HepG2 (cell line): ENCODE data around the gene SAMD4B. TPM values are rescaled to one million over a fixed set of nuclear protein-coding genes. Genes with fewer than 3 reads are reported as not detected.

Experiments
- ATAC-seq: fragments of 200-7000 bp; cut with Tn5 transposase; 3 replicates; pipeline ENCODE4 v1.9.1; 2020; ENCODE audit warnings: mild to moderate bottlenecking, moderate library complexity
- BruUV-seq: library from RNA; stranded (reverse); fragments of 400-500 nt; replicated peaks from 2 replicates; lab custom pipeline; 2021; lab: Mats Ljungman, UMichigan
- CTCF ChIA-PET: fragments of 300-600 bp; formaldehyde crosslinking; extraction: SDS; loops from one replicate; lab custom pipeline; 2021; ENCODE audit warnings: low total read pairs, inconsistent platforms, low intra/inter-chr PET ratio; lab: Yijun Ruan, JAX
- POLR2A ChIA-PET: fragments of 350-600 bp; sonication (Branson Sonifier 250); formaldehyde crosslinking; loops from one replicate; lab custom pipeline; 2020; ENCODE audit warnings: antibody characterized with exemption, inconsistent platforms; lab: Yijun Ruan, JAX
- DNase-seq: peaks from one replicate; pipeline ENCODE4 v3.0.0-alpha.2; 2015; ENCODE audit warnings: low spot score
- FAIRE-seq: peaks from 3 replicates; lab custom pipeline; 2011; peaks lifted over from hg19 to GRCh38; lab: Jason Lieb, UNC
- H2AFZ ChIP-seq: one replicate; pipeline ENCODE4 v1.6.1; 2011; ENCODE audit warnings: low read length, inconsistent platforms
- H3K27ac ChIP-seq: fragments of 300-600 bp; 3 replicates; pipeline ENCODE4 v1.8.0; 2011; ENCODE audit warnings: mixed run types, mild to moderate bottlenecking, mixed read lengths, low read length, inconsistent platforms; ENCODE audit not compliant: insufficient read depth; ENCODE audit errors: extremely low read length
- H3K27me3 ChIP-seq, 2 experiments: fragments of 200-600 bp in 1 of 2; 2 replicates in 1 of 2; 3 replicates in 1 of 2; pipeline versions ENCODE4 v1.6.0 to v1.8.0; 2011; ENCODE audit warnings: low read length in 2 of 2, mild to moderate bottlenecking in 2 of 2, moderate library complexity in 2 of 2, inconsistent platforms in 1 of 2; ENCODE audit not compliant: insufficient read depth in 2 of 2, control insufficient read depth in 1 of 2
- H3K36me3 ChIP-seq, 2 experiments: fragments of 200-600 bp in 1 of 2; replicated peaks in 1 of 2; 2 replicates in 1 of 2; 3 replicates in 1 of 2; pipeline versions ENCODE4 v1.5.1 to v1.8.0; 2011; ENCODE audit warnings: low read length in 2 of 2, inconsistent platforms in 1 of 2; ENCODE audit not compliant: insufficient read depth in 2 of 2, control insufficient read depth in 1 of 2
- H3K4me1 ChIP-seq: 2 replicates; pipeline ENCODE4 v1.5.1; 2012; ENCODE audit warnings: low read length, inconsistent platforms; ENCODE audit not compliant: insufficient read depth
- H3K4me2 ChIP-seq: 2 replicates; pipeline ENCODE4 v1.6.0; 2011; ENCODE audit warnings: low read depth, low read length, inconsistent platforms
- H3K4me3 ChIP-seq, 3 experiments: fragments of 200-600 bp in 1 of 3; sonication (generic), shearing (Covaris generic) in 1 of 3; replicated peaks in 1 of 3; 2 replicates each; pipeline ENCODE4 v1.5.1; 2011 to 2016; ENCODE audit warnings: low read length in 3 of 3, inconsistent platforms in 2 of 3, low read depth in 2 of 3, mild to moderate bottlenecking in 2 of 3, control low read depth in 1 of 3, mixed read lengths in 1 of 3; ENCODE audit not compliant: insufficient read depth in 1 of 3
- H3K79me2 ChIP-seq: one replicate; pipeline ENCODE4 v1.6.1; 2011; ENCODE audit warnings: low read length, inconsistent platforms; ENCODE audit not compliant: insufficient read depth
- H3K9ac ChIP-seq: 2 replicates; pipeline ENCODE4 v1.6.0; 2011; ENCODE audit warnings: mild to moderate bottlenecking, low read depth, low read length, inconsistent platforms; ENCODE audit not compliant: insufficient read depth
- H3K9me3 ChIP-seq: 2 replicates; pipeline ENCODE4 v1.5.1; 2012; ENCODE audit warnings: mild to moderate bottlenecking, low read length
- H4K20me1 ChIP-seq: 2 replicates; pipeline ENCODE4 v1.6.0; 2011; ENCODE audit warnings: inconsistent platforms, mild to moderate bottlenecking, low read length, moderate library complexity; ENCODE audit not compliant: insufficient read depth
- ATAD3A ChIP-seq: sonication (generic); formaldehyde crosslinking; IDR thresholded peaks from 2 replicates; pipeline ENCODE4 v1.4.0; 2020; ENCODE audit warnings: missing genetic modification reagents
- CBFB ChIP-seq: sonication (generic); formaldehyde crosslinking; IDR thresholded peaks from 2 replicates; pipeline ENCODE4 v1.4.0; 2020; ENCODE audit warnings: missing genetic modification reagents
- HMG20B ChIP-seq: conservative IDR thresholded peaks from 2 replicates; pipeline ENCODE4 v1.6.1; 2016; ENCODE audit warnings: missing genetic modification reagents, missing compliant biosample characterization
- HNRNPL ChIP-seq: fragments of 200-400 bp; formaldehyde crosslinking; IDR thresholded peaks from 2 replicates; pipeline ENCODE4 v1.6.1; 2017; ENCODE audit warnings: mild to moderate bottlenecking, low read depth, low read length
- HNRNPUL1 ChIP-seq: fragments of 200-400 bp; formaldehyde crosslinking; IDR thresholded peaks from 2 replicates; pipeline ENCODE4 v1.6.1; 2017; ENCODE audit warnings: low read depth, mild to moderate bottlenecking, low read length, moderate library complexity
- THRA ChIP-seq: sonication (generic); formaldehyde crosslinking; IDR thresholded peaks from 2 replicates; pipeline ENCODE4 v1.4.0; 2020; ENCODE audit warnings: missing genetic modification reagents, borderline replicate concordance
- ZBTB42 ChIP-seq: sonication (generic); formaldehyde crosslinking; IDR thresholded peaks from 2 replicates; pipeline ENCODE4 v1.5.0; 2020; ENCODE audit warnings: mild to moderate bottlenecking, missing genetic modification reagents
- ZNF251 ChIP-seq: sonication (generic); formaldehyde crosslinking; IDR thresholded peaks from 2 replicates; pipeline ENCODE4 v1.9.0; 2021; ENCODE audit warnings: mild to moderate bottlenecking, missing genetic modification reagents
- ZNF614 ChIP-seq: IDR thresholded peaks from 2 replicates; pipeline ENCODE4 v1.6.1; 2018; ENCODE audit warnings: missing biosample characterization, missing genetic modification reagents, inconsistent platforms, borderline replicate concordance
- ZNF629 ChIP-seq: sonication (generic); formaldehyde crosslinking; conservative IDR thresholded peaks from 2 replicates; pipeline ENCODE4 v1.5.0; 2020; ENCODE audit warnings: missing genetic modification reagents
- WGBS: methylation state at CpG from one replicate; pipeline ENCODE4 v1.1.6; 2017; ENCODE audit warnings: low lambda C conversion rate; 5-methylcytosine and 5-hydroxymethylcytosine counted together
- in situ Hi-C: cut with HindIII; loops from 2 replicates; pipeline ENCODE4 v1.10.0; 2017; ENCODE audit warnings: low pct_unique_long_range_greater_than_20kb; ENCODE audit not compliant: extremely low pct_ligation_motif_present
- intact Hi-C: fragments of 100-400 bp; cut with micrococcal nuclease; formaldehyde crosslinking; loops from one replicate; pipeline ENCODE4 v1.10.0; 2022; ENCODE audit not compliant: unreplicated experiment
- polyA plus RNA-seq, 8 experiments: library from polyadenylated mRNA; depleted of rRNA in 3 of 8; stranded (reverse) in 7 of 8; unstranded in 1 of 8; fragments of >200 nt; fragmentation: Illumina TruSeq in 4 of 8; extraction: Trizol in 4 of 8; gene quantifications; 2 replicates each; pipeline versions ENCODE4 v1.2.1 to v1.2.3, GENCODE V29; 2011 to 2016; ENCODE audit warnings: low read depth in 4 of 8, missing spikeins in 1 of 8, mixed read lengths in 1 of 8; ENCODE audit not compliant: insufficient read depth in 1 of 8
- total RNA-seq, 5 experiments: library from RNA; depleted of rRNA; stranded (reverse); fragments of >200 nt; fragmentation: Illumina TruSeq; extraction: Trizol; gene quantifications; 2 replicates each; pipeline ENCODE4 v1.2.3, GENCODE V29; 2016; ENCODE audit warnings: low read depth in 1 of 5
- TF ChIP-seq, protein P1 (sequence below): sonication (generic); formaldehyde crosslinking; IDR thresholded peaks from 2 replicates; pipeline ENCODE4 v1.5.0; 2020; ENCODE audit warnings: mild to moderate bottlenecking, low read depth, missing genetic modification reagents, borderline replicate concordance

SAMD4B gene
- total and polyA plus RNA-seq, 2 of the 13 experiments (the other 11 are each of a cell fraction or from before 2014, with no cell fraction given): 26.0 to 31.8 TPM

DNA sequence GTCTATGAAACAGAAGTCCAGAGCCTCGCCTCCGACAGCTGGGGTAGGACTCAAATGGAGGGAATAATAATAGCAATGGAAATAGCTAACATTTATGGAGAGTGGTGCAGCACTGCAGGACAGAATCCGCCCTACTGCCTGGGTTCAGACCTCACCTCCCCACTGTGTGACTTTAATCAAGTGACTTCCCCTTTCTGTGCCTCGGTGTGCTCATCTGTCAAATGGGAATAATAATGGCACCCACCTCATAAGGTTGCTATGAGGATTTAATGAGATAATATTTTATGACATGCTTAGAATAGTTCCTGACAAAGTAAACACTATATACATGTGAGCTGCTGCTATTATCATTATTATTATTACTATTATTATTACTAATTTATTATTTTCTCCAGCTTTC is 24.7 kb upstream of the SAMD4B start:
- no peak for ATAC-seq
- BruUV-seq: no TSS peak
- Histone ChIP-seq H3K27me3 (peaks cover 0 to 22% of the 10 kb centered on the region in 2 experiments; a peak in 2 of 5 replicates), H3K4me1 (peaks cover 14% of the 10 kb centered on the region), H3K4me2 (no peak overlapping the region), H2AFZ (no peak overlapping the region), H3K9ac (no peak overlapping the region), H4K20me1 (no peaks in the 10 kb centered on the region), H3K4me3 (no peak overlapping the region), H3K79me2 (no peaks in the 10 kb centered on the region), H3K9me3 (no peaks in the 10 kb centered on the region), H3K36me3 (no peaks in the 10 kb centered on the region), H3K27ac (no peak overlapping the region)
- ChIA-PET POLR2A (no interaction called here), CTCF (no interaction called here)
- TF ChIP-seq ZNF629 (CRISPR knock-in tag) (peak; percentile 71), HMG20B (no peak)
- intact Hi-C loops: loop anchor here (5.0 kb wide), 1 partner anchor 355 kb away; no protein-coding TSS in a partner anchor
- WGBS: 93% methylated on average over 4 of the region's 4 CpGs
- in situ Hi-C loops: no loop called here
- no peak for FAIRE-seq
- no peak for DNase-seq

GRCh38 chr19:39318071-39318470 is 24.1 kb upstream of the SAMD4B start:
- no peak overlapping the region for H3K4me2 ChIP-seq
- no peak overlapping the region for H3K9ac ChIP-seq
- ATAC-seq (no peak), FAIRE-seq (no peak), DNase-seq (no peak)
- no TSS peak for BruUV-seq
- TF ChIP-seq CBFB (CRISPR knock-in tag) (no peak), ATAD3A (CRISPR knock-in tag) (no peak), HNRNPUL1 (no peak), THRA (CRISPR knock-in tag) (no peak), ZBTB42 (CRISPR knock-in tag) (no peak), HNRNPL (no peak), ZNF614 (CRISPR knock-in tag) (no peak), ZNF251 (CRISPR knock-in tag) (no peak)
- TF ChIP-seq, protein P1, sequence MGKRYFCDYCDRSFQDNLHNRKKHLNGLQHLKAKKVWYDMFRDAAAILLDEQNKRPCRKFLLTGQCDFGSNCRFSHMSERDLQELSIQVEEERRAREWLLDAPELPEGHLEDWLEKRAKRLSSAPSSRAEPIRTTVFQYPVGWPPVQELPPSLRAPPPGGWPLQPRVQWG (CRISPR knock-in tag): no peak
- in situ Hi-C loops (no loop called here), intact Hi-C loops (loop anchor here (5.0 kb wide), 1 partner anchor 356 kb away; no protein-coding TSS in a partner anchor)
- H3K36me3 ChIP-seq: no peaks in the 10 kb centered on the region
- H3K4me3 ChIP-seq: no peak overlapping the region
- POLR2A ChIA-PET: no interaction called here
- 80% methylated on average over 4 of the region's 5 CpGs for WGBS
- H3K79me2 ChIP-seq: no peaks in the 10 kb centered on the region
- CTCF ChIA-PET: no interaction called here
- no peak overlapping the region for H2AFZ ChIP-seq
- no peaks in the 10 kb centered on the region for H4K20me1 ChIP-seq
- H3K27ac ChIP-seq: no peak overlapping the region
- H3K9me3 ChIP-seq: no peaks in the 10 kb centered on the region
- peaks cover 0 to 22% of the 10 kb centered on the region in 2 experiments; a peak in 2 of 5 replicates for H3K27me3 ChIP-seq
- H3K4me1 ChIP-seq: peaks cover 14% of the 10 kb centered on the region
